SK-N-SH (cell line): ENCODE measurements around the gene C4orf50. TPM values are rescaled to one million over a fixed set of nuclear protein-coding genes. Genes with fewer than 3 reads are reported as not detected.

ENCODE experiments used
- CTCF ChIA-PET: fragments of 300-600, 350-600 bp; formaldehyde crosslinking; extraction: SDS; loops from one replicate; lab custom pipeline; 2021; lab: Yijun Ruan, JAX
- POLR2A ChIA-PET: fragments of 350-600 bp; sonication (Branson Sonifier 250); formaldehyde crosslinking; extraction: SDS; loops from one replicate; lab custom pipeline; 2020; ENCODE audit warnings: antibody characterized with exemption, inconsistent platforms; lab: Yijun Ruan, JAX
- DNase-seq: peaks from one replicate; pipeline ENCODE4 v3.0.0; 2012
- H2AFZ ChIP-seq: fragments of 200-600 bp; sonication (generic); 2 replicates; pipeline ENCODE4 v1.8.1; 2016; ENCODE audit warnings: antibody characterized with exemption, mild to moderate bottlenecking, low read depth
- H3F3A ChIP-seq: fragments of 200-600 bp; sonication (generic); replicated peaks from 2 replicates; pipeline ENCODE3; 2016; ENCODE audit warnings: antibody characterized with exemption, mild to moderate bottlenecking; ENCODE audit not compliant: insufficient read depth
- H3K27ac ChIP-seq, 2 experiments: fragments of 200-500 bp in 1 of 2; fragments of 200-600 bp in 1 of 2; sonication (Bioruptor generic) in 1 of 2; sonication (generic), shearing (Covaris generic) in 1 of 2; 2 replicates each; pipeline versions ENCODE4 v1.5.1 to v1.6.1; 2014 to 2016; ENCODE audit warnings: low read depth in 2 of 2, inconsistent platforms in 1 of 2, low read length in 1 of 2, mild to moderate bottlenecking in 1 of 2, mixed read lengths in 1 of 2
- H3K27me3 ChIP-seq: fragments of 200-600 bp; sonication (generic), shearing (Covaris generic); 2 replicates; pipeline ENCODE4 v1.6.1; 2016; ENCODE audit warnings: mixed run types; ENCODE audit not compliant: insufficient read depth
- H3K36me3 ChIP-seq, 2 experiments: fragments of 200-500 bp in 1 of 2; fragments of 200-600 bp in 1 of 2; sonication (Bioruptor generic) in 1 of 2; sonication (generic) in 1 of 2; replicated peaks in 1 of 2; 2 replicates each; pipeline versions ENCODE3 to v1.5.1; 2014 to 2016; ENCODE audit warnings: low read length in 1 of 2, mild to moderate bottlenecking in 1 of 2; ENCODE audit not compliant: insufficient read depth in 2 of 2, control insufficient read depth in 1 of 2
- H3K4me1 ChIP-seq, 2 experiments: fragments of 200-500 bp in 1 of 2; fragments of 200-600 bp in 1 of 2; sonication (Bioruptor generic) in 1 of 2; sonication (generic), shearing (Covaris generic) in 1 of 2; 2 replicates each; pipeline versions ENCODE4 v1.5.1 to v1.6.1; 2014 to 2016; ENCODE audit warnings: low read depth in 1 of 2, low read length in 1 of 2, mixed run types in 1 of 2; ENCODE audit not compliant: insufficient read depth in 2 of 2, control insufficient read depth in 1 of 2
- H3K4me2 ChIP-seq: fragments of 200-600 bp; sonication (generic), shearing (Covaris generic); 2 replicates; pipeline ENCODE4 v1.6.1; 2017; ENCODE audit warnings: mixed run types
- H3K4me3 ChIP-seq, 2 experiments: fragments of 200-500 bp in 1 of 2; fragments of 200-600 bp in 1 of 2; sonication (Bioruptor generic) in 1 of 2; sonication (generic), shearing (Covaris generic) in 1 of 2; 2 replicates each; pipeline versions ENCODE4 v1.5.1 to v1.8.1; 2014 to 2016; ENCODE audit warnings: low read depth in 2 of 2, inconsistent platforms in 1 of 2, low read length in 1 of 2, mild to moderate bottlenecking in 1 of 2, mixed read lengths in 1 of 2, moderate library complexity in 1 of 2
- H3K79me2 ChIP-seq: fragments of 200-600 bp; sonication (generic); 2 replicates; pipeline ENCODE4 v1.8.1; 2017; ENCODE audit warnings: mild to moderate bottlenecking; ENCODE audit not compliant: insufficient read depth
- H3K9ac ChIP-seq: fragments of 200-600 bp; sonication (generic); 2 replicates; pipeline ENCODE4 v1.6.1; 2017; ENCODE audit warnings: mixed run types
- H3K9me2 ChIP-seq: fragments of 200-600 bp; sonication (generic); 2 replicates; pipeline ENCODE4 v1.6.1; 2017; ENCODE audit warnings: mixed run types
- H3K9me3 ChIP-seq: fragments of 200-600 bp; sonication (generic); 2 replicates; pipeline ENCODE4 v1.6.1; 2017; ENCODE audit warnings: mixed run types, mild to moderate bottlenecking, moderate library complexity
- H4K20me1 ChIP-seq: fragments of 200-600 bp; sonication (generic); 2 replicates; pipeline ENCODE4 v1.6.1; 2017; ENCODE audit warnings: mild to moderate bottlenecking, mixed run types; ENCODE audit not compliant: insufficient read depth
- CHD2 ChIP-seq: fragments of 150-350 bp; IDR thresholded peaks from 2 replicates; pipeline ENCODE4 v1.6.1; 2018; ENCODE audit warnings: low read length; ENCODE audit not compliant: partially characterized antibody
- ELF1 ChIP-seq: IDR thresholded peaks from 2 replicates; pipeline ENCODE4 v1.4.0; 2012
- EP300 ChIP-seq, 2 experiments: IDR thresholded peaks; 2 replicates each; pipeline versions ENCODE4 v1.4.0 to v1.6.1; 2012; ENCODE audit warnings: borderline replicate concordance in 1 of 2, low read depth in 1 of 2, low read length in 1 of 2
- EZH2phosphoT487 ChIP-seq: fragments of 200-600 bp; sonication (generic); IDR thresholded peaks from 2 replicates; pipeline ENCODE4 v1.6.1; 2017; ENCODE audit warnings: low read depth, mixed run types, mild to moderate bottlenecking, antibody characterized with exemption, moderate library complexity, borderline replicate concordance
- FOXJ3 ChIP-seq: sonication (generic); formaldehyde crosslinking; IDR thresholded peaks from 2 replicates; pipeline ENCODE4 v1.5.1; 2020; ENCODE audit warnings: mild to moderate bottlenecking, missing genetic modification reagents
- MEF2A ChIP-seq: IDR thresholded peaks from 2 replicates; pipeline ENCODE4 v1.4.0; 2012; ENCODE audit warnings: low read depth, borderline replicate concordance
- MXI1 ChIP-seq: IDR thresholded peaks from 2 replicates; pipeline ENCODE4 v1.6.1; 2012; ENCODE audit warnings: mild to moderate bottlenecking, low read depth, low read length, improper control_type of control experiment
- NFIC ChIP-seq: IDR thresholded peaks from 2 replicates; pipeline ENCODE4 v1.4.0; 2012; ENCODE audit warnings: borderline replicate concordance
- RAD21 ChIP-seq: IDR thresholded peaks from 2 replicates; pipeline ENCODE4 v1.6.1; 2012; ENCODE audit warnings: mild to moderate bottlenecking, low read length
- RCOR1 ChIP-seq: fragments of 150-350 bp; IDR thresholded peaks from 2 replicates; pipeline ENCODE4 v1.6.1; 2017; ENCODE audit warnings: antibody characterized with exemption, low read length
- REST ChIP-seq: IDR thresholded peaks from 2 replicates; pipeline ENCODE4 v1.6.1; 2012; ENCODE audit warnings: mild to moderate bottlenecking, low read depth, low read length, moderate library complexity
- RFX5 ChIP-seq: IDR thresholded peaks from 2 replicates; pipeline ENCODE4 v1.6.1; 2012; ENCODE audit warnings: mild to moderate bottlenecking, improper control_type of control experiment, low read length
- SIN3A ChIP-seq: IDR thresholded peaks from 2 replicates; pipeline ENCODE4 v1.6.1; 2012; ENCODE audit warnings: low read depth, mild to moderate bottlenecking, low read length, moderate library complexity, borderline replicate concordance
- SMC3 ChIP-seq: IDR thresholded peaks from 2 replicates; pipeline ENCODE4 v1.6.1; 2012; ENCODE audit warnings: low read depth, low read length, improper control_type of control experiment
- TCF12 ChIP-seq: IDR thresholded peaks from 2 replicates; pipeline ENCODE4 v1.4.0; 2012
- TEAD4 ChIP-seq: IDR thresholded peaks from 2 replicates; pipeline ENCODE4 v1.4.0; 2012; ENCODE audit warnings: mild to moderate bottlenecking, borderline replicate concordance; ENCODE audit not compliant: insufficient read depth
- USF2 ChIP-seq: fragments of 150-350 bp; IDR thresholded peaks from 2 replicates; pipeline ENCODE4 v1.6.1; 2017; ENCODE audit warnings: antibody characterized with exemption, low read length, low read depth, borderline replicate concordance
- ZBTB33 ChIP-seq: IDR thresholded peaks from 2 replicates; pipeline ENCODE4 v1.4.0; 2012; ENCODE audit warnings: low read depth, borderline replicate concordance
- WGBS: methylation state at CpG from one replicate; pipeline ENCODE4 v1.1.6; 2017; ENCODE audit warnings: low lambda C conversion rate; 5-methylcytosine and 5-hydroxymethylcytosine counted together
- polyA plus RNA-seq, 3 experiments: library from polyadenylated mRNA; depleted of rRNA; stranded (reverse); fragments of >200 nt; gene quantifications; 2 replicates each; pipeline ENCODE4 v1.2.3, GENCODE V29; 2012

The C4orf50 gene
- polyA plus RNA-seq, 1 of the 3 experiments (the other 2 are of a cell fraction): under 0.01 TPM

GRCh38 chr4:6010789-6011188 is 7.4 kb downstream of the C4orf50 start:
- WGBS: 22% methylated on average over 3 of the region's 3 CpGs
- Histone ChIP-seq H3K79me2 (no peaks in the 10 kb centered on the region), H3K4me1 (peaks cover 0 to 9% of the 10 kb centered on the region in 2 experiments; a peak in 1 of 4 replicates), H3K27me3 (no peaks in the 10 kb centered on the region), H3K4me3 (no peak overlapping the region), H3K36me3 (no peaks in the 10 kb centered on the region), H4K20me1 (no peaks in the 10 kb centered on the region), H3K9me2 (no peaks in the 10 kb centered on the region), H2AFZ (no peak overlapping the region), H3K9me3 (no peaks in the 10 kb centered on the region), H3F3A (no peaks in the 10 kb centered on the region), H3K4me2 (no peak overlapping the region), H3K27ac (no peak overlapping the region), H3K9ac (no peak overlapping the region)
- TF ChIP-seq RFX5: no peak
- TF ChIP-seq USF2: no peak
- no peak for TF ChIP-seq EZH2phosphoT487
- TF ChIP-seq EP300 (IDR thresholded peaks at IDR 0.05; ENCODE audit: borderline replicate concordance in 1 of 2, low read depth in 1 of 2, low read length in 1 of 2): no peak
- no peak for TF ChIP-seq MEF2A
- no peak for TF ChIP-seq RCOR1
- TF ChIP-seq SMC3: no peak
- no peak for TF ChIP-seq SIN3A
- TF ChIP-seq REST: no peak
- no peak for TF ChIP-seq TCF12
- no peak for TF ChIP-seq RAD21
- no peak for TF ChIP-seq ELF1
- TF ChIP-seq TEAD4: no peak
- TF ChIP-seq MXI1: no peak
- TF ChIP-seq FOXJ3 (CRISPR knock-in tag): no peak
- TF ChIP-seq NFIC: no peak
- TF ChIP-seq CHD2: no peak
- TF ChIP-seq ZBTB33: no peak
- POLR2A ChIA-PET: no interaction called here
- no peak for DNase-seq
- CTCF ChIA-PET: interaction anchor here (0.9 to 10.5 kb wide), 5 partner anchors 10 to 316 kb away, joined by 3 to 107 read pairs (median 6); no protein-coding TSS in a partner anchor
